ENCODE data around the gene YWHAG. TPM values are rescaled to one million over a fixed set of nuclear protein-coding genes. Genes with fewer than 3 reads are reported as not detected.
"Not testable (repeated sequence)": the region's sequence is repeated elsewhere in the genome, so short reads cannot be mapped to it uniquely, and the experiment has no call there.

YWHAG gene
- total RNA-seq, 4 donors from 2014 or later: 98.0 to 263 (median 147) TPM

- DNase-seq (ENCODE audit: low spot score): peak; percentile 64
- peak; percentile 48 for ATAC-seq (ENCODE audit: low FRiP score)
- TF ChIP-seq CTCF (IDR thresholded peaks at IDR 0.05): no peak
Measured at GRCh38 chr7:76397409-76398183, 38.8 kb upstream of the YWHAG start.

DNA sequence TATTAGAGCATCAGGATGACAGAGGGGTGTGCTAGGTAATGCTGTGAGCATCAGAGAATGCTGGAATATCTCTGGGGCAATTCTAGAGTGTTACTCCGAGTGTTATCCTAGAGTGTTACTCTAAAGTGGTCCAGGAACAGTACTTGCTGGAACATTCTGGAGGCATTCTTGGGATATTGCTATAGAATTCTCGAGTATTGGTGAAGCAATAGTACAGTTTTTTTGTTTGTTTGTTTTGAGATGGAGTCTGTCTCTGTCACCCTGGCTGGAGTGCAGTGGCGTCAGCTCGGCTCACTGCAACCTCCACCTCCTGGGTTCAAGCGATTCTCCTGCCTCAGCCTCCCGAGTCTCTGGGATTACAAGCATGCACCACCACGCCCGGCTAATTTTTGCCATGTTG, 38.1 kb upstream of the YWHAG start:
- ATAC-seq (ENCODE audit: low FRiP score): no peak
- no peak for TF ChIP-seq CTCF (IDR thresholded peaks at IDR 0.05)

DNA sequence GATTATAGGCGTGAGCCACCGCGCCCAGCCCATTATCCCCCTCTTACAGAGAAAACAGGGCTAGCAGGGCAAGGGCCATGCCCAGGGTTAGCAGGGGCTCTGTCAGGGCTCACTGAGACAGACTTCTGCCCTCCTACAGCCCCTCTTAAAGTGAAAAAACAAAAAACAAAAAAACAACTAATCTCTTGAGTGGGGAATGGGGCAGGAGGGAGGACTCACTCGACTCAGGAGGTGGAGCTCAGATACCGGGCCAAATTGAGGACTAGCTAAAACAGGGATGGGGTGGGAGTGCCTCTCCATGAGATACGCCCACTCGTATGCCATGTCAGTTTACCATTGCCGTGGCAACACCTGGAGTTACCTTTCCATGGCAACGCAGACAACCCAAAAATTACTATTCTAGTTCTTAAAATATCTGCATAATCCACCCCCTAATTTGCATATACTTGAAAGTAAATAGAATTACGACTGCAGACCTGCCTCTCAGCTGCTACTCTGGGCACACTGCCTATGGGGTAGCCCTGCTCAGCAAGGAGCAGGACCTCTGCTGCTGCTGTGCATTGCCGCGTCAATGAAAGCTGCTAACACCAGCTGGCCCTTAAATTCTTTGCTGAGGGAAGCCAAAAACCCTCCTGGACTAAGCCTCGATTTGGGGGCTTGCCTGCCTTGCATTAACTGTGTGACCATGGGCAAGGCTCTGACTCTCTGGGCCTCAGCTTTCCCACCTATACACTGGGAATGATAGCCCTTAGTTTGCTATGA, 37.4 kb upstream of the YWHAG start:
- TF ChIP-seq CTCF (IDR thresholded peaks at IDR 0.05): no peak
- no peak for ATAC-seq (ENCODE audit: low FRiP score)
- DNase-seq (ENCODE audit: low spot score): no peak

More for the DNA sequence above, 38.1 kb upstream of the YWHAG start:
- no peak for DNase-seq (ENCODE audit: low spot score)

DNA sequence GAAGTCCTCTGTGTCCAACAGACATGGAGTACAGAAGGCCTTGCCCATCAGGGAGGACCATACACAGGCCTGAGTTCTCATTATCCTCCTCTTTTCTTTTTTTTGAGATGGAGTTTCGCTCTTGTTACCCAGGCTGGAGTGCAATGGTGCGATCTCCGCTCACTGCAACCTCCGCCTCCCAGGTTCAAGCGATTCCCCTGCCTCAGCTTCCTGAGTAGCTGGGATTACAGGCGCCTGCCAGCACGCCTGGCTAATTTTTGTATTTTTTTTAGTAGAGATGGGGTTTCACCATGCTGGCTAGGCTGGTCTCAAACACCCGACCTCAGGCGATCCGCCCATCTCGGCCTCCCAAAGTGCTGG, 36.8 kb upstream of the YWHAG start:
- not testable (repeated sequence) for DNase-seq (ENCODE audit: low spot score); ATAC-seq (ENCODE audit: low FRiP score)

- TF ChIP-seq CTCF (IDR thresholded peaks at IDR 0.05): no peak
- DNase-seq (ENCODE audit: low spot score) (no peak), ATAC-seq (ENCODE audit: low FRiP score) (no peak)
Measured at GRCh38 chr7:76394957-76395356, 36.2 kb upstream of the YWHAG start.

GRCh38 chr7:76393116-76394031, 34.6 kb upstream of the YWHAG start:
- ATAC-seq (ENCODE audit: low FRiP score) (peak; percentile 94), DNase-seq (ENCODE audit: low spot score) (peak; percentile 70)
- TF ChIP-seq CTCF (IDR thresholded peaks at IDR 0.05): no peak

- no peak for TF ChIP-seq CTCF (IDR thresholded peaks at IDR 0.05)
- no peak for ATAC-seq (ENCODE audit: low FRiP score)
- DNase-seq (ENCODE audit: low spot score): no peak
Measured at GRCh38 chr7:76392531-76393115, 33.8 kb upstream of the YWHAG start.
